ENCODE data around the gene RAB18. TPM values are rescaled to one million over a fixed set of nuclear protein-coding genes. Genes with fewer than 3 reads are reported as not detected.

Gene RAB18
- total RNA-seq, 2 experiments from 2014 or later: 8.1 to 36.2 TPM

DNA sequence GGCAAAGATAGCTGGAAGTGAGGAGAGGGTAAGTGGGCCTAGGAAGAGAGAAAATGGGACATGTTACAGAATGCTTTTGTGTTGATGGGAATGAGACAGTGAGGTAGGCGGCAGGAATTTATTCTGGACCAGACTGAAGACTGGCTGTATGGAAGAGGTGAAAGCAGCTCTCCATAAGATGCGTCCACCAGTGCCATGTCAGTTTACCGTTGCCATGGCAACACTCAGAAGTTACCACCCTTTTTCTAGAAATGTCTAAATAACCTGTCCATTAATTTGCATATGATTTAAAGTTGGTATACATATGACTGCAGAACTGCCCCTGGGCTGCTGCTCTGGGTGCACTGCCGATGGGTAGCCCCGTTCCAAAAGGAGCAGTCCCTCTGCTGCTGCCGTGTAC is 46.7 kb downstream of the RAB18 start:
- no TSS peak for BruUV-seq (replicated peaks)

DNA sequence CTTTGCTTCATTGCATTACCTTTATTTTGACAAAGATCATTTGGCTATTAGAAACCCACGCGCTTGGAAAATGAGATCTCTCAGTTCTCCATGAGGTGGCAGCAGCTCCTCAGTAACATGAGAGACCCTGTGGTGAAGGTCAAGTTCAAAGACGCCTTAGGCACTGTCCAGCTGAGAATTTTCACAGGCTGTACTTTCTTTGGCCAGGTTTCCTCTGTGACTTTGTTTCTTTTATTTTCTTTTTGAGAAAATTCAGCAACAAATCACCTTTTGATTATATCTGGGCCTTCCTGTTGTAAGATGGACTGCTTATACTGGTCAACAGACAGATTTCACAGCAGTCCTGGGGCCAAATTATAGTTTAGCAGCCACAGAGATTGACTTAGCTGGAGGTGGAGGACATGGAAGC is 54.5 kb downstream of the RAB18 start:
- Histone ChIP-seq H3K9me3 (ENCODE audit: low read length) (no peaks in the 10 kb centered on the region), H3K9me2 (ENCODE audit: insufficient read depth, low read length) (no peaks in the 10 kb centered on the region), H3K4me3 (ENCODE audit: low read depth, low read length, poor library complexity, severe bottlenecking) (no peak overlapping the region), H3K79me2 (ENCODE audit: insufficient read depth, low read depth, low read length) (no peaks in the 10 kb centered on the region), H2AFZ (ENCODE audit: low read length) (no peak overlapping the region), H4K20me1 (ENCODE audit: insufficient read depth, low read length) (no peaks in the 10 kb centered on the region), H3K27ac (ENCODE audit: low read depth, low read length, poor library complexity, severe bottlenecking) (no peak overlapping the region), H3K36me3 (ENCODE audit: insufficient read depth, low read length) (no peaks in the 10 kb centered on the region), H3K4me2 (ENCODE audit: low read length) (no peak overlapping the region), H3K4me1 (ENCODE audit: insufficient read depth, low read length, poor library complexity, severe bottlenecking) (no peaks in the 10 kb centered on the region)
- DNase-seq (ENCODE audit: low spot score): peak; percentile 68
- TF ChIP-seq CTCF (conservative IDR thresholded peaks at IDR 0.05; ENCODE audit: low read length) (peak; percentile 86), EZH2phosphoT487 (IDR thresholded peaks at IDR 0.05; ENCODE audit: borderline replicate concordance, low read depth, low read length) (no peak)
- no TSS peak for BruUV-seq (replicated peaks)
- intact Hi-C loops (cut with micrococcal nuclease; ENCODE audit: unreplicated experiment): loop anchor here (2.0 kb wide), 4 partner anchors 98 to 824 kb away; no protein-coding TSS in a partner anchor
- CTCF ChIA-PET (ENCODE audit: unreplicated experiment): no interaction called here
- POLR2A ChIA-PET: interaction anchor here (0.7 kb wide), 1 partner anchor 141 kb away, joined by 3 read pairs; no protein-coding TSS in a partner anchor

More for the DNA sequence above, 46.7 kb downstream of the RAB18 start:
- H3K4me2 ChIP-seq (ENCODE audit: low read length): no peak overlapping the region
- H3K79me2 ChIP-seq (ENCODE audit: insufficient read depth, low read depth, low read length): no peaks in the 10 kb centered on the region
- no peak for DNase-seq (ENCODE audit: low spot score)
- no peaks in the 10 kb centered on the region for H3K9me2 ChIP-seq (ENCODE audit: insufficient read depth, low read length)
- intact Hi-C loops (cut with micrococcal nuclease; ENCODE audit: unreplicated experiment): no loop called here
- ChIA-PET POLR2A (no interaction called here), CTCF (ENCODE audit: unreplicated experiment) (no interaction called here)
- H3K36me3 ChIP-seq (ENCODE audit: insufficient read depth, low read length): no peaks in the 10 kb centered on the region
- H2AFZ ChIP-seq (ENCODE audit: low read length): no peak overlapping the region
- H3K9me3 ChIP-seq (ENCODE audit: low read length): no peaks in the 10 kb centered on the region
- no peaks in the 10 kb centered on the region for H4K20me1 ChIP-seq (ENCODE audit: insufficient read depth, low read length)
- H3K4me1 ChIP-seq (ENCODE audit: insufficient read depth, low read length, poor library complexity, severe bottlenecking): no peaks in the 10 kb centered on the region
- no peak overlapping the region for H3K4me3 ChIP-seq (ENCODE audit: low read depth, low read length, poor library complexity, severe bottlenecking)
- TF ChIP-seq EZH2phosphoT487 (IDR thresholded peaks at IDR 0.05; ENCODE audit: borderline replicate concordance, low read depth, low read length) (no peak), CTCF (conservative IDR thresholded peaks at IDR 0.05; ENCODE audit: low read length) (no peak)
- no peak overlapping the region for H3K27ac ChIP-seq (ENCODE audit: low read depth, low read length, poor library complexity, severe bottlenecking)

DNA sequence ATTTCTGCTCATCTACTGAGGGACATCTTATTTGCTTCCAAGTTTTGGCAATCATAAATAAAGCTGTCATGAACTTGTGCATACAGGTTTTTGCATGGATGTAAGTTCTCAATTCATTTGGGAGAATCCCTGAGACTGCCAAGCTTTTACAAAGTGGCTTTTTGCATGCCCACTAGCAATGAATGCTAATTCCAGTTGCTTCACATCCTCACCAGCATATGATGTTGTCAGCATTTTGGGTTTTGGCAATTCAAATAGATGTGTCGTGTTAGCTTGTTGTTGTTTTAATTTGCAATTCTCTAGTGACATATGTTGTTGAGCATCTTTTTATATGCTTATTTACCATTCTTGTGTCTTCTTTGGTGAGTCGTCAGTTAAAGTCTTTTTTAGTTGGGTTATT is 57.2 kb downstream of the RAB18 start:
- no peak overlapping the region for H3K4me2 ChIP-seq (ENCODE audit: low read length)
- intact Hi-C loops (cut with micrococcal nuclease; ENCODE audit: unreplicated experiment): no loop called here
- H3K4me1 ChIP-seq (ENCODE audit: insufficient read depth, low read length, poor library complexity, severe bottlenecking): no peaks in the 10 kb centered on the region
- POLR2A ChIA-PET: interaction anchor here (1.0 kb wide), 1 partner anchor 687 kb away, joined by 3 read pairs; no protein-coding TSS in a partner anchor
- H3K27ac ChIP-seq (ENCODE audit: low read depth, low read length, poor library complexity, severe bottlenecking): no peak overlapping the region
- CTCF ChIA-PET (ENCODE audit: unreplicated experiment): no interaction called here
- H3K36me3 ChIP-seq (ENCODE audit: insufficient read depth, low read length): no peaks in the 10 kb centered on the region
- H2AFZ ChIP-seq (ENCODE audit: low read length): no peak overlapping the region
- no TSS peak for BruUV-seq (replicated peaks)
- no peaks in the 10 kb centered on the region for H3K9me3 ChIP-seq (ENCODE audit: low read length)
- H3K79me2 ChIP-seq (ENCODE audit: insufficient read depth, low read depth, low read length): no peaks in the 10 kb centered on the region
- no peaks in the 10 kb centered on the region for H3K9me2 ChIP-seq (ENCODE audit: insufficient read depth, low read length)
- TF ChIP-seq CTCF (conservative IDR thresholded peaks at IDR 0.05; ENCODE audit: low read length): no peak
- no peak for TF ChIP-seq EZH2phosphoT487 (IDR thresholded peaks at IDR 0.05; ENCODE audit: borderline replicate concordance, low read depth, low read length)
- H3K4me3 ChIP-seq (ENCODE audit: low read depth, low read length, poor library complexity, severe bottlenecking): no peak overlapping the region
- DNase-seq (ENCODE audit: low spot score): no peak
- H4K20me1 ChIP-seq (ENCODE audit: insufficient read depth, low read length): no peaks in the 10 kb centered on the region
